Fibroblast of villous mesenchyme (primary cell): Measurements from ENCODE around the gene ZNF277. TPM values are rescaled to one million over a fixed set of nuclear protein-coding genes. Genes with fewer than 3 reads are reported as not detected.
"Not testable (repeated sequence)": the region's sequence is repeated elsewhere in the genome, so short reads cannot be mapped to it uniquely, and the experiment has no call there.

Experiments
- DNase-seq: peaks from one replicate; pipeline ENCODE4 v3.0.0-alpha.2; 2010; ENCODE audit warnings: low read depth
- H3K4me3 ChIP-seq: 2 replicates; pipeline ENCODE4 v1.5.1; 2011; ENCODE audit warnings: low read depth, mild to moderate bottlenecking, low read length
- total RNA-seq: library from RNA; depleted of rRNA; stranded (reverse); fragments of >200 nt; gene quantifications from 2 replicates; pipeline ENCODE4 v1.2.3, GENCODE V29; 2012
- TF ChIP-seq, protein P1 (sequence below): IDR thresholded peaks from 2 replicates; pipeline ENCODE4 v1.5.1; 2012; ENCODE audit warnings: low read depth, mild to moderate bottlenecking, low read length; ENCODE audit not compliant: insufficient read depth

ZNF277 gene
- total RNA-seq, 1 donor: 29.8 TPM

DNA sequence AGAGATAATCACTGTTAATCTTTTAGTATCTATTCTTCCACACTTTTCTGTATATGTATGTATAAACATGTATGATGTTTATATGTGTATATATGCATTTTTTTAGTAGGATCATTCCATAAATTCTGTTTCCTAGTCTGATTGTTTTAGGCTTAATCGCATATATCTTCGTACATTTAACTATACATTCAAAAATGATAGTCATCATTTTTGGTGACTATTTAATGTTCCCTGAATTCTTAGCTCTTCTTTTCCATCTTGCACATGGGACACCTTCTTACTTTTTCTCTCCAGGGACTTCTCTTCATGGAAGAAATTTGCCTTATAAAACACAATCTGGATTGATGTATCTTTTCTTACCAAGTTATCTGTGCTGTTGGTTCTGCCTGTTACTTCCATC is 42.1 kb downstream of the ZNF277 start:
- DNase-seq: no peak
- H3K4me3 ChIP-seq: no peak overlapping the region
- TF ChIP-seq, protein P1, sequence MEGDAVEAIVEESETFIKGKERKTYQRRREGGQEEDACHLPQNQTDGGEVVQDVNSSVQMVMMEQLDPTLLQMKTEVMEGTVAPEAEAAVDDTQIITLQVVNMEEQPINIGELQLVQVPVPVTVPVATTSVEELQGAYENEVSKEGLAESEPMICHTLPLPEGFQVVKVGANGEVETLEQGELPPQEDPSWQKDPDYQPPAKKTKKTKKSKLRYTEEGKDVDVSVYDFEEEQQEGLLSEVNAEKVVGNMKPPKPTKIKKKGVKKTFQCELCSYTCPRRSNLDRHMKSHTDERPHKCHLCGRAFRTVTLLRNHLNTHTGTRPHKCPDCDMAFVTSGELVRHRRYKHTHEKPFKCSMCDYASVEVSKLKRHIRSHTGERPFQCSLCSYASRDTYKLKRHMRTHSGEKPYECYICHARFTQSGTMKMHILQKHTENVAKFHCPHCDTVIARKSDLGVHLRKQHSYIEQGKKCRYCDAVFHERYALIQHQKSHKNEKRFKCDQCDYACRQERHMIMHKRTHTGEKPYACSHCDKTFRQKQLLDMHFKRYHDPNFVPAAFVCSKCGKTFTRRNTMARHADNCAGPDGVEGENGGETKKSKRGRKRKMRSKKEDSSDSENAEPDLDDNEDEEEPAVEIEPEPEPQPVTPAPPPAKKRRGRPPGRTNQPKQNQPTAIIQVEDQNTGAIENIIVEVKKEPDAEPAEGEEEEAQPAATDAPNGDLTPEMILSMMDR: no peak

DNA sequence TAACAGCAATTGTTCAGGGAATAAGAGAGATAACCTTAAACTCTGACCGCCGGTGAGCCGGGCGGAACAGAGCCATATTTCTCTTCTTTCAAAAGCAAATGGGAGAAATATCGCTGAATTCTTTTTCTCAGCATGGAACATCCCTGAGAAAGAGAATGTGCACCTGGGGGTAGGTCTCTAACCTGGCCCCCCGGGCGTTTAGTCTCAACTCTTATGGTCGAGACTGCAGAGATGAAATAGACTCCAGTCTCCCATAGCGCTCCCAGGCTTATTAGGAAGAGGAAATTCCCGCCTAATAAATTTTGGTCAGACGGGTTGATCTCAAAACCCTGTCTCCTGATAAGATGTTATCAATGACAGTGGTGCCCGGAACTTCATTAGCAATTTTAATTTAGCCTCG is 43.5 kb downstream of the ZNF277 start:
- not testable (repeated sequence) for DNase-seq, H3K4me3 ChIP-seq

DNA sequence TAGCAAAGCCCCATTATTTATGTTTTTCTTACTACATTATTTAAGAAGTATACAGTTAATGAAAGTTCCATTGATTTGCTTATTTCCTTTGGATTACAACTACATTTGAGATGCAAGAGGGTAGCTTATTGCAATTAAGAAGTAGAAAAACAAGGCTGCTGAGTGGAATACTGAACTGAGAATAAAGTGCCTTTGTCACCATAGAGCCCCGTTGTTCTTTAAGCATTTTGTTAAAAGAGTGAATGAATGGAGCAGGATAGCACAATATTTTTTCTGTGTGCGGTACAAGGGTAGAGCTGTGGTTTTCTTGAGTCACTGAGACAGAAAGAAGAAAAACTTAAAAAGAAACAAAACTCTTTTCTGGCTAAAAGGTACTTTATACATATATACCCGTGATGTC is 45.6 kb downstream of the ZNF277 start:
- no peak overlapping the region for H3K4me3 ChIP-seq
- TF ChIP-seq, protein P1: no peak
- DNase-seq: no peak

DNA sequence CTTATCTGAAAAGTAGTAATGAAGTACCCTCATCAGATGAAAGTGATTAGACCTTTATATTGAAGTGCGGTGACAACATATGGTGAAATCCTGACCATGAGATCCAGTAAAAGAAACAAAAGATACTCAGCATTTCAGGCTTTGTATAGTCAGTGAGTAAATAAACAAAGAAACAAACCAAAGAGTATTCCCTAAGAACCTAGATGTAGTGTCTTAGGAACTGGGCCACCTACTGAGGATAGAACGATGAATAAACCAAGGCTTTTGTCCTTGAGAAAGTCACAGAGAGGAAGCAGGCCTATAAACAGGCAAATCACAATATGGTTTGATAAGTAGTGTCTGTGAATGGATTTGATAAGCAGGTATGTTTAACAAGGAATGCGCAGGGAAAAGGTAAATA is 46.2 kb downstream of the ZNF277 start:
- no peak for DNase-seq
- H3K4me3 ChIP-seq: no peak overlapping the region
- TF ChIP-seq, protein P1: no peak

DNA sequence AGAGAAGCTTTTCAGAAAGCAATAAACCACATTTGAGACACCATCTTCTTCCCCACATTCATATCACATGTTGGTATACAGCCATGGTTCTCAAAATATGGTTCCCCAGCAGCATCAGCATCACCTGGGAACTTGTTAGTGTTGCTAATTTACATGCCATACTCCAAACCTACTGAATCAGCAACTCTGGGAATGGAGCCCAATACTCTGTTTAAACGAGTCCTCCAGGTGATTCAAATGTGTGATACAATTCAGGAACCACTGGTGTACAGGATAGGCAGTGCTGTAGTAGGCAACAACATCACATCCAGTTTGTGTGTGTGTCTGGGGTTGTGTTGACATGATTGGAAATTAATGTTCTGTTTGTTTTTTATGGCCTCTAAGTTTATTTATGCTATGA is 47.7 kb downstream of the ZNF277 start:
- TF ChIP-seq, protein P1: no peak
- no peak for DNase-seq
- H3K4me3 ChIP-seq: no peak overlapping the region

DNA sequence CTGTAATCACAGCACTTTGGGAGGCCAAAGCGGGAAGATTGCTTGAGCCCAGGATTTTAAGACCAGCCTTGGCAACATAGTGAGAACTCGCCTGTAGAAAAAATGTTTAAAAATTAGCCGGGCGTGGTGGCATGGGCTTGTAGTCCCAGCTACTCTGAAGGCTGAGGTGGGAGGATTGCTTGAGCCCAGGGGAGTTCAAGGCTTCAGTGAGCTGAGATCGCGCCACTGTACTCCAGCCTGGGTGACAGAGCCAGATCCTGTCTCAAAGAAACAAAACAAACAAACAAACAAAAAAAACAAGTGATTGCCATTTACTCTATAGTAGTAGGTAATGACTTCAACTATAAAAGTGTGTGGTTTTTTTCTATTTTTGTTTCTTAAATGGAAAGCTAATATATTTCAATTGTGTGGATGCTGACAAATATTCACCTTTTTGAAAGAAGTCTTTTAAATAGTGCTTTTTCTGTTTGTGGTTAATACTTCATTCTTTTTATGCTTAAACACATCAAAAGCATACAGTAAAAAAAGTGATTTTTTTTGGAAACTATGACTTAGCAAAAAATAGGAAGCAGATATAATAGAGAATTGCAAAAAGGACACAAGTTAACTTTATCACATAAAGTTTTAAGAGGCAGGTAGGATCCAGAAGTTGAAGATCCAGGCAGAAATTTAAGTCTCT is 48.4 kb downstream of the ZNF277 start:
- TF ChIP-seq, protein P1: no peak

DNA sequence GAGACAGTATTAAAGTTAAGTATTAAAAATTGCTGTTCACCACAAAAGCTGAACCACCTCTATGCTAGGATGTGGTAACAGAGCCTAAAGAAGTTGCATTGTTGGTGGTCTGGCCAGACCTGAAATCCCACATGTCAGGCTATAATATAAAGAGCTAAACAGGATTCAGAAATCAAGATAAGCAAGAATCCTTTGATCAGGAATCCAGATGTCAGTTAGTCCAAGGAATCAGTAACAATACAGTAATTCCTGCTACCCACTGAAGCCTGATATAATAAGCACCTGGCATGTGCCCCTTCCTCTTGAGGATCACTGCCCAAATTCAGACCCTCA is 48.9 kb downstream of the ZNF277 start:
- TF ChIP-seq, protein P1: no peak
- no peak overlapping the region for H3K4me3 ChIP-seq
- no peak for DNase-seq

More for the DNA sequence above, 48.4 kb downstream of the ZNF277 start:
- H3K4me3 ChIP-seq: no peak overlapping the region
- DNase-seq: no peak
